ENCODE measurements around the gene TMEM131.

TMEM131 gene

DNA sequence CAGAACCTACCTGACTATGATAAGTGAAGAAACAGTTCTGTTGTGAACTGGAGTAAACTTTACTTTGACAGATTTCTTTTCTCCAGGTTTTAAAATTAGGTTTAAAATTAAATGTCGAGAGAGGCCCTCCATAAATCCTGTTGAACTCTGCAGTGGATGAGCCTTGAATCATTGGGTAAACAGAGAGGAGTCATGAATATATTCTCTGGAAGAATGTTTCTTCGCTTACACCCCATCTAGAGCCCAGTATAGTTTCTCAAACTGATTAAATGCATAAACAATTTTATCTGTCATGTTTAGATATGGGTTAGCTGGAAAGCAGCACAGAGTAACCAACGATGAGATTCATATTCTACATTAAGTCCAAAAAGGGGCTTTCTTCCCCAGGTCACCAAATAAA lies 198.4 kb downstream of the TMEM131 start:
- no peak for DNase-seq

DNA sequence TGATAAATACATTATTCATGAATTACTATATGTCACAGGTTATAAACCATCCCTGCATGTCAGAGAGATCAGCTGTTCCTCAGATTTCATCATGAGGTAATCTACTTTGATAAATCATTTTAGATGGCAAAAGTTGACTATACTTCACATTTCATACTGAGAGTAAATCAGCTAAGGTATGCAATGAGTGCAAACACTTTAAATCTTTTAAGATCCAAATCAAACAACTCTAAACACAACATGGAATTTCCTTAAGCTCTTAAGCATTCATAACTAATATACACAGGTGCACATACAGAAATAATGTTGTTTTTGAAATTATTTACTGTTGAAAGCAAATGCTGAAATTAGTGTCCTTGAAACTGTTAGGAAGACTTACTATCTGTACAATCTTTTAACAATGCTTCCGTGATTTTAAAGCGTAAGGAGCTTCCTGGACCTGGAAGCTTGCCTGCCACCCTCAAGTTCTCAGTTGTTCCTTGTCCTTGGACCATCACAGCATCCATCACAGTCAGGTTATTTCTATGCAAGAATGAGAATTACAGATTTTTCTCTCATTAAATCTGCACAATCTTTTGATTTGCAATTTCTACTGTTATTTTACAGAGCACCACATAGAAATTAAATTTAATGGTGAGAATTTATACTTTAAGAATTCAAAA lies 199.2 kb downstream of the TMEM131 start:
- DNase-seq: no peak

DNA sequence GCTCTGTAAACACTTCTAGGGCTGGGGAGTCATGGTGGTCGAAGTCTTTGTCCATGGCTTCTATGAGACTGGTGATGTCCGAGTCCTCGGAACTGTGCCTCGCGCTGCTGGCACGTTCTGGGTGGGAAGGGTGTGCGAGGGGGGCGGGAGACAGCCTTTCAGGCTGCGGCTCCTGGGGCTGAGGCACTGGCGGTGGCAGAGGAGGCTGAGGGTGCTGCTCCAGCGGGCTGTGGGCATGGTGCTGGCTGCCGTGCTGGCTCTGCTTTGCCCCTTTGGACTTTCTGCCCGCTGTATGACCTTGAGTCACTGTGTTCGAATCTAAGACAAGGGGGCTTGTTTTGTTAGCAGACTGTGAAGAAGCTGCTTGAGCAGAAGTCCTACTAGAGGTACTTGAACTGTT lies 203.3 kb downstream of the TMEM131 start:
- no peak for DNase-seq

DNA sequence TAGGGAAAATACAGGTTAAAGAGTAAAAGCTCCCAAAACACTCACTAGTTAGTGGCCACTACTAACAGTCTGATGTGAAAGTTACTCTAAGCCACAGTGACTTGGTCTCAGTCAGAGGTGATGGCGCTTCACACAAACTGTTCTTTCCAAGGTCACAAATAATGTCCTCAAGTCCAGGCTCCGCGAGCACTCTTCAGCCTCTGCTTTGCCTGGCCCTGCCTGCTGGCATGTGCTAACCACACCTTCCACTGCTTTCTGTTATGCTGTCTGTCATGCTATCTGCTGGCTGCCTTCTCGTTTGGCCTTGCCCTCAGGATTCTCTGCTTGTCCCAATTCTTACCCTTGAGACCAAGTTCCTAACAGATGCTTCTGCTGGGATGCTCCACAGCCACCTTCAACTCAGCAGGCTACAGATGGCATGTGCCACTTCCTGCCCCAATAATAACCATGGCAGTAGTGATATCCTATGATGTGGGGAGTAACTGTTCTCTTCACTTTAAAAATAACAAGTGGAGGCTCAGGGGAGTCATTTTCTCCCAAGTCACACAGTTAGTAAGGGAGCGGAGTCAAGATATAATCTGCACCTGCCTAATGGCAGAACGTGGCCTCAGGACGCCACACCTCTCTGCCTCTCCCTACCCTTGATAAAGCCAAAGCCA lies 206.6 kb downstream of the TMEM131 start:
- no peak for DNase-seq

DNA sequence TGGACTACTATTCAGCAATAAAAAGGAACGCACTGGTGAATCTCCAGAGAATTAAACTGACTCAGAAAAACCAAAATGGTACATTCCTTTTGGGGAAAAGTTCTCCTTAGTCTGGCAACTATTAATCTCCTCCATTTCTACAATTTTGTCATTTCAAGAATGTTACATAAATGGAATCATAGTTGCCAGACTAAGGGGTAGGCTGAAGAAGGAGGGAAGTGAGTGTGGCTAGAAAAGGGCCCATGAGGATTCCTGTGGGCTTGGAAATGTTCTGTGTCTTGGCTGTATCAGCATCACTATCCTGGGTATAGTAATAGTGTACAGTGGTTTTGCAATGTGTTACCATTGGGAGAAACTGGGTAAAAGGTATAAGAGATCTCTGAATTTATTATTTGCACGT lies 209.9 kb downstream of the TMEM131 start:
- DNase-seq: no peak

DNA sequence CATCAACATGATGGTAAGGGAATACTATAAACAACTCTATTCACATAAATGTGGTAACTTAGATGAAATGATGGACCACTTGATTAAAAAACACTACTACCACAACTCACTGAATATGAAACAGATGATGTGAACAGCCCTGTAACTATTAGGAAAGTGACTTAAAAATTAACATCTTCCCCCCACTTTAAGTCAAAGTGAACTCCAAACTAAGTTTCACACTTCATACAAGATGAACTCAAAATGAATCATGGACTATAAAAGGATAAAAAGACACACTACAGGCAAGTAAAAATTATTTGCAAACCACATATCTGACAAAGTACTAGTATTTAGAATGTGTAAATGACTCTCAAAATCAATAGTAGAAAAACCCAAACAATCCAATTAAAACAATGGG lies 210.8 kb downstream of the TMEM131 start:
- DNase-seq: no peak

DNA sequence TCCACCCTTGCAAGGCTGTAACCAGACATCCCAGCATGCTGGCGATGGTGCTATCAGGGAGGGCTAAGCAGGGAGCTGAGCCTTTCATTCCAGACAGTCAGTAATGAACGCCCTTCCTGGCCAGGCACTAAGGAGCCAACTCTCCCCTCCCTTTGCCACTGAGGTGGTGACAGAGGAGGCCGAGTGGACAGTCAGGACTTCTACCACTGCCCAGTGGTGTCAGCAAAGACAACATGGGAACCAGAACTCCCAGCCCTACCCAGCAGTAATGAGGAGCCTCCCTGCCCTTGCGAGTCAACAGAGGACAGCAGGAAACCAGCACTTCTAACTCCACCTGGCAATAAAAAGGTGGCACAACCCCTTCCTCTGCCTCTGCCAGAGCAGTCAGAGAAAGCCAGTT lies 213.8 kb downstream of the TMEM131 start:
- DNase-seq: peak; percentile 72

DNA sequence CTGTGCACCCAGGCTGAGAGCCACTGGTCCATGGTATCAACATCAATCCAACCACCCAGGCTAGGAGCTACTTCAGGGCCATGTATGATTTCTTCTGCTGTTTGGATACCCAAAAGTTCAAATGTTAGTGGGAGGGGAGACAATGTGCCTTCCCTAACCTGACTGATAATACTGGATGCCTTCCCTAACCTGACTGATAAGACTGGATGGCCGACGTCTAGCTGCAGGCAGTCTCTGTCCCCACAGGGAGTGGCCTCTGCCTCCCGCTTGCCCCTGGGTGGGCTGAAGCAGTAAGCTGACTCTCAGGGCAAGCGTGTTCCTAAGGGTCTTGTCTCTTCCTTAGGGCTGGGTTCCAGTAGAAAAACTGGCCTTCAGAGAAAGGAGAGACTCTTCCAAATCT lies 216.6 kb downstream of the TMEM131 start:
- no peak for DNase-seq

DNA sequence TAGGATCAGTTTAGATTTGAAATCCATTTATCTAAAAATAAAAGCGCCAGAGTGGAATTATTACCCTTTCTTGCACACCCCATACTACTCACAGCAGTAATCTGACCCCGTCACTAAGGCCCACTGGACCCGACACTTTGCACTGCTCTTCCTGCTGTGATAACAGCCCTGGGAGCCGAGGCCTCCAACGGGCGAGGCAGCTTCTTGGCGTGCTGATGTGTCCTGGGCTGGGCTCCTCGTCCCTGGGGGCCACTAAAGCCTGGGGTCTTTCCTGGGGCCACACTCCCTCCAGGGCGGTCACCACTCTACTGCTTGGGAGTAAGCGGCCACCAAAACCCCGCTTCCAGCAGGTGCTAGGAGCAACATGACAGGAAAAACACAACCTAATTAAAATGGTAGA lies 220.7 kb downstream of the TMEM131 start:
- DNase-seq: no peak

DNA sequence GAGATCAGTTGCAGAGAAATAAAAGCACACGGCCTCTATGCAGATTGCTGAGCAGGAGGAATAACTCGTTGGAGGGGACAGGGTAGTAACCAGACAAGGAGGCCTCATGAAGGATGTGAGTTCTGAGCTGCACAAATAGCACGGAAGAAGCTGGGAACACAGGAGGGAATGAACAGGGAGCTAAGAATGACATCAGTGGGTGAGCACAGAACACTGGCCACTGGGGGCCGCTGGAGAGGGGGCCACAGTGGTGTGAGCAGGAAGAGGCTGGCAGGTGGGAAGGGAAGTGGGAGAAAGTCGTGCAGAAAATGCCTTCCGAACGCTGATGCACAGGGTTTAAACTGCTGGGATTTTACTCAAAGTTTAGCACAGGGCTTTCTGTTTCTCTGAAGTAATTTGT lies 221.3 kb downstream of the TMEM131 start:
- DNase-seq: no peak

DNA sequence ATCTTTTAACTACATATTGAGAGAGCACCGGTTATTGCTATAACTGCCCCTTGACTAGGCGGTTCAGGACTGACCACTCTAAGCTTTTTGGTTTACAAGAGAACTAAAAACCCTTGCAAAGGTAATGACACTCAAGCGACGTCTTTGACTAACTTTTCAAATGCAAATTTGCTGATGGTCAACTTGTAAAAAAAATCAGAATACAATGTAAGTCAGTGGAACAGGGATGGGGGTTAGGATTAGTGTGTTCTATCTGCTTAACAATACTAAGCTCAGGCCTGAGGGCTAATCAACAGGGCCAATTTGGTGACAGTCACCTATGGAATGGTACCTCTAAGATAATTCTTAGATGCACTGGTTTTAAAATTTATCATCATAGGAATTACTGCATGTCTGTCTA lies 225.3 kb downstream of the TMEM131 start:
- no peak for DNase-seq

DNA sequence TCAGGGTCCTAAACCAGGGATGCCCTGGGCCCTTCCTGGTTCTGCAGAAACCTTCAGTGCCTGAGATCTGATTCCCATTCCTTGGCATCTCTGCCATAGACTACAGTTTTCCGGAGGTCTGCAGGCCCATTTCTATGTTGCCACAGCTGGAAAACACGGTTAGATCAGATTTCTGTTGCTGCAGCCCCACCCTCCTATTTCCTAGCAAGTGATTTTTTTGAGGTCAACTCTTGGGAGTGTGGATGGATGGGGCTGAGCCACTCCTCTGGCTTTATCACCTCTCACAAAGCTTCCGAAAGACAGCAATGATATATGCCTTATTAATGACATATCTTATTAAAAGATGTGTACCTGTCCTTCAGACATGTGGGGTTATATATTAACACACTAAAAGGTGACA lies 226.0 kb downstream of the TMEM131 start:
- no peak for DNase-seq

DNA sequence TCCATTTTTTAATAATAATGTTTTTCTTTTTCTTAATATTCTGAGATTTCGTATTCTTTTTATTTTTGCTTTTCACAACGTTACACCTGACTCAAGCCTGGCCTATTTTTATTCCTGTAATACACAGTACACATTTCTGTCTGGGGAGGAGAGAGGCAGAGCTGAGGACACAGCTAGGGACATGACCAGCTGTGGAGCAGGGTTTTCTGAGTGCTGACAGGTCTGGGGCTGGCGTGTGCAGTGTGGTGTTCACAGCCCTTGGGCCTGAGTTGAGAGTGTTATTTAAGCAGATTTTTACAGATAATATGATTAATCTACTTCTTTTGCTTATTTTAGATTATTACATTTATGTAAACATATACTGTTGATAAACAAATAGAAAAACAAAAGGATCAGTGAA lies 226.4 kb downstream of the TMEM131 start:
- DNase-seq: no peak

DNA sequence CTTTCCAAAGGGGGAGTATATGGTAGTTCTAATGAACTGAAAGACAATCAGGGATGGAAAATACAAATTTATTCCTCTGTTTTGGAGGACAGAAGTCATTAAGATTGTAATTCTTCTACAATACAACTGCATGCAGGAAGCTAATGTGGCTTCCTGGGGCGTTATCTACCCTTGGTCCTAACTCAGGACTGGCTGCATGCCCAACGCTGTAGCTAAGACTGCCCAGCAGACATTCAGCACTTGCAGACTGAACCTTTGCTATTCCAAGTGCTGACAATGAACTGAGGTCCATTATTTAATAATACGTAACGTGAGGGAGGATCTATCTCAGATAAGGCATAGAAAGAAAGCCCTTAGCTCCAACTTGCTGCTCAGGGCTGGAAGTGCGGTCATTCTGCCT lies 229.2 kb downstream of the TMEM131 start:
- DNase-seq: no peak

DNA sequence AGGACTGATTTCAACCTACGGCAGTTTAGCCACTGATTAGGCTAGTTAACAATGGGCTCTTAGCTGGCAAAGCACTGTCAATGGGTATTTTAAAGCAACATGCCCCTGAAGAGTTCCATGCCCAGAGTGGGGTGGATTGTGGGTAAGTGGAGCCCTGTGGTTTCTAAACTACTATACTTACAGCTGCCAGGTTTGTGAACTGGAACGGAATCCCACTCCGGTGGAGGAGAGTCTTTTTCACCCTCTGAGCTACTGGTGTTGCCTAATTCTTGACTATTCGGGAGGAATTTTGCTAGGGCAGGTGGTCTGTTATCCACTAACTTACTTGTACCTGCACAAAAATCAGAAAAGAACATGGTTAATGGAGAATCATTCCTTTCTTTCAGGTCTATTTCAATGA lies 229.8 kb downstream of the TMEM131 start:
- DNase-seq: peak; percentile 64

DNA sequence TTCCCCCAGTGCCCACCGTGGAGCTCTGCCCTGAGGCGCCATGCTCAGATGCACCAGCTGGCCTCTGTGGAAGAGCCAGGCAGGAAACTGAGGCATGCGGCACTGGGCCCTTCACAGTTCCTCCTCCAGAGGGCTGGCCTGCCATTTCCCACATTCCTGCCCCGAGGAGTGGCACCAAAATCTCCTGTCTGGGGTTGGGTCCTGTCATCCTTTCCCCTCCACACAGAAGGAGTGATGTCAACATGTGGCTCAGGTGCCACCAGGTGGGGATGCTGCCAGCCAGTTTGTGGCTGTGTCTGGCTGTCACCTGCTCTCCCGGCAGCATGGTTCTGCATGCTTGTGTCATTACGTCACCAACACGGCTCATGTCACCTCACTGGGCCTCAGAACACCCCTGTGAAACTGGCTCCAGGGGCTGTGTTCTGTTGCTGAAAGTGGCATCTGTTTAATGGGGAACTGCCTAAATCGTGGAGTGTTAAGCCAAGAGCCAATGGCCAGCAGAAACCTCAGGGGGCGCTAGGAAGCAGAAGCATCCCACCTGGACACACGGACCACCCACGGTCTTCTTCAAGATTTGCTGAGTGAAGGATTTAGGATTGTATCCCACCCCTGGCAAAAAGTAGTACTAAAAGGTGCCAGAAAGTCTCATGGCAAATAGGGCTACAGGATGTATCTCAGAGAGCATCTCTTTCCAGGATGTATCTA lies 231.0 kb downstream of the TMEM131 start:
- DNase-seq: peak; percentile 51

DNA sequence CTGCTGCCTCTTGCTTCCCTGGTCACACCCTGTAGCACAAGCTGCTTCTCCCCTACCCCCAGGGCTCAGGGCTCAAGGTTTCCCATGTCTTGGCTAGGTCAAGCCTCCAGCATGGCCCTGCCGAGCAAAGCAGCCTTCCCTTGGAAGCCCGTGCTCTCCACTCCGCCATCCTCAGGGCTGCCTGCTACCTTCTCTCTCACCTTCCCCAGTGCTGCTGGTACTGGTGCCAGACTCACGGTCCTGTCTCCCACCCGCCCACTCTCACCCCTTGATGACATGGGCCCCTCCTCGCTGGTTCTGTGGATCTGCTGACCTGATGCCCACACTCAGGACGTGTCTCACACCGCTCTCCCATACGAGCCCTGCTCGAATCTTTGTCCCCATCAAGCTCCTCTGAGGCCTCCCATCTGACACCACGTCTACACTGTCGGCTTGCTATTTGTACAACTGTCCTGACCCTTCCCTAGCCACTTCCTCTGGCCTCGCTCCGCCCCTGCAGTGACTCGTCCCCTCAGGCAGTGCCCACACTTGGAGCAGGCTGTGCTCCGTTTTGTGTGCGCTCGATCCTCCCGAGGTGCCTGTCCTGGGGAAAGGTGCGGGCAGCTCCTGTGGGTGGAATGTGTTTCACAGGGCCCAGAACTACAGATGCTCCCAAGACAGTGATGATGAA lies 232.4 kb downstream of the TMEM131 start:
- no peak for DNase-seq

DNA sequence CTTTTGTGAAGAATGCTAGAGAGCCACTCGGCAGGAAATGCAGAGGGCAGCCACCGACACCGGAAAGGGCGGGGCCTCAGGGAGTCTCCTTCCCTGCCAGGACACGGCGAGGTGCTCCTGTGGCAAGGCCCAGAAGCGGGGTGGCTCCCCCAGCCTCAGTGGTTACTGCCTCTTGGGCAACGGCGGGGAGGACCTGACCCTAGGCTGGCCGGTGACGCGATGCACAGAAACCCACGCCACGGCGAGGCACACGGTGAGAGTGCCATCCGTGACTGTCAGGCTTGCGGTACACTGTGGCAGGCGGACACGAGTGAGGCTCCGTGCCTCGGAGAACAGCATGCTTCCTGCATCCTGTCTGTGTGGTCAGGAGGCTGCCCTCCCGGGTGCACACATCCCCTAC lies 234.6 kb downstream of the TMEM131 start:
- DNase-seq: no peak

DNA sequence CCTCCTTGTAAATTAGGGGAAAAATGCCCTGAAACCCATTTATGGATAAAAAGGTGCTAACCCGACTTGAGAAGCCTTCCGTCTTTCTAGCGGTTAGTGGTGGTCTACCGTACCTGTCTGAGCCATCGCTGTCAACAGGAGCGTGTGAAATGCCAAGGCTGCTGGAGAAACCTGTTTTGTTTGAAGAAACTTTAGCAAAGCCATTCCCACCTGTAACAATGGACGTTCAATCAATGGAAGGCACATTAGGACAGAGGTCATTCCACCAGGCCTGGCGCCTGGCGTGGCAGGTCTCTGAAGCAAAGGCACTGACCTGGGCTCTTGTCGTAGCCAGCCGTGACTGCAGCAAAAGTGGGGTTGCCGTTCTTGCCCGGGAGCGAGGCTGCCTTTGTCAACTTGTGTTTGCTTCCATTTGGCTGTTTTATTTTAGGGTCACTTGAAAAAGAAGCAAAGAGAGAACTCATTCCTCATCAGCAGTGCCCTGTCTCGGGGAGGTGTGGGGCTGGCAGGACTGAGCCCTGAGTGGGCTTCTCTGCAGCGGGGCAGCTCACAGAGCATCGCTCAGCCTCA lies 235.2 kb downstream of the TMEM131 start:
- DNase-seq: no peak

DNA sequence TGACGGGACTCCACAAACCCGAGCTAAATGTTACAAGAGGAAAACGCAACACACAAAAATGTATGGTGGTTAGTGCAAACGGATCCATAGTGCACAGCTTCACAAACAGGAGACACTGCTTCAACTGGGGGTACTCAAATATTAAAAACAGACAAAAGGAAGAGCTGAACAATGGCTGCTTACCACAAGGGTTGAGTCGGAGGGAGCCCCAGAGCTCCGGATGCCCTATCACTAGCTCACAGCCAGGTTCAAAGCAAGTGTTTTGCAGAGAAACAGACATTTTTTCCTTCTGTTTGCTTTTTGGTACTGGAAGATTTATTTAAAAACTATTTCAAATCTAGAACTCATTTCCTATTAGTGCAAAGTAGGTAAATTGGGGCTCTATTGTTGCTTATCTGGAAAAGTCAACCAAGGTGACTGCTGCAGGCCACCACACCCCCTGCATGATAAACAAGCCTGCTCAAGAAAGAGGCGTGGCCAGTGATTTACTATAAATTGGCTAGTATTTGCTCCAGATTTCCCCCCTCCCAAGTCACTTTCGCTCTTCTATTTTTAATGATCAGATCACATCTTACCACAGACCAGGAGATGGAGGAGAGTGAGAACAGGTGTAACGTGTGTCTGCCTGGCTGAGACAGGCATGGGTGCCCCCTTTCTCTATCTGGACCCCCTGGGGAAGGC lies 235.9 kb downstream of the TMEM131 start:
- no peak for DNase-seq

DNA sequence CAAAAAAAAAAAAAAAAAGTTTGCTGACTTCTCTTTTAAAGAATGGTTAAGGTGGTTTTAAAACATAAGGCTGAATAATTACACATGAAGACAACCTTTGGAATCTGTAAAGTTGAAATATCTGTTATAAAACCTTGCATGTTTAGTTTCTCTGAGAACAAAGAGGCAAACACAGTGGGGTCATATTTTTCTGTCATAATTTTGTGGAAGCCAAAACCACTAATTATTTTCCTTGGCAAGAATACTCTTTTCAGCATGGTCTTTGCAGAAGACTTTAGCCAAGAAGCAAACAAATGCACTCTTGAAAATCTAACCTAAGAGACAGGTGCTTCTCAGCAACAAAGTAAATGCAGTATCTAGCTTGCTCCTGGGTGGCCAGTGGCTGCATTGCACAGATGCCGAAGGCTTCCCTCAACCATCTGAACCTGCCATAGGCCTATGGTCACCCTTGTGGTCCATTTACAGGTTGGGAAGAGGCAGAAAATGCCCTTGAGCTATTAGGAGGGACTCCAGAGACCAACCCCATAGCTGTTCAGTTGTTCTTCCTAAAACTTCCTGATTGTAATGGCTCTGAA lies 237.5 kb downstream of the TMEM131 start:
- DNase-seq: no peak

DNA sequence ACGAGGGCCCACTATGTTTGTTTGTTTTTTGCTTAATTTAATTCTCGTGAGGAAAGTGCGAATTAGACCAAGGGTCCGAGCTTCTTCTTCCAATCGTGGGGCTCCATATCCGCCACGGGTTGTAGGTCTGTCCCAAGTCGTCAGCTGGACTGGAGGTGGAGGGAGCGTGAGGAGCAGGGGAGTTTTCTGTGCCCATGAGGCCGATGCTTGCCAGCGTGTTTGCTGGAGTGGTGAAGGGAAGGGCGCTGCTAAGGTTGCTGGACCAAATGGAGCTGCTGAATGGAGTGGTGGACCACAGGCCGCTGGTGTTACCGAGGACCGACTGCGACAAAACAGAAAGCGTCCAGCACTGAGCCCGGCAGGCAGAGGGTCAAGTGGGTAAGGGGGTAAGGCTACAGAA lies 238.7 kb downstream of the TMEM131 start:
- DNase-seq: no peak

DNA sequence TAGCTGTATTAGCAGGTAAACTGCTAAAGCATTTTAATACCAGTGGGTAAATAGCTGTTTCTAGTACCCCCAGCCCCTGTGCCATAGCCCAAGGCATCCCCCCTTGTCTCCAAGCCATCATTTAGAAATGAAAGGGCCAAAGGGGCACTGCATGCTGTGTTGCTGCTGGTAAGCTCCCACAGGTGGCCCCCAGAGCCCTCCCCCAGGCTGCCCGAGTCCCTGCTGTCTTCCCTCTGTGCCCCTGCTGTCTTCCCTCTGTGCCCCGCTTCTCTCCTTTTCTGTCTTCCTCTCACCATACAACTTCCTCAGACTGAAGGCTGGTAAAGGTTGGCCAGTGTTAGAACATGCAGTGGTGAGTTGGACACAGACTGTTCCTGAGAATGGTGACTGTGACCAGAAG lies 240.3 kb downstream of the TMEM131 start:
- no peak for DNase-seq

Data from NCI-H2029 (cell line).